Measurements from ENCODE around the gene UGT1A7.
A peak's percentile ranks its signal among the peaks of the same experiment; 100 is the strongest.

The UGT1A7 gene

GRCh38 chr2:233760043-233760442, 78.3 kb downstream of the UGT1A7 start, which contains the start of gene UGT1A1:
UGT1A1 (plus strand) TSS chr2:233760270; CDS start chr2:233760288, 18 bp downstream.
- DNase-seq, result no peak

DNA sequence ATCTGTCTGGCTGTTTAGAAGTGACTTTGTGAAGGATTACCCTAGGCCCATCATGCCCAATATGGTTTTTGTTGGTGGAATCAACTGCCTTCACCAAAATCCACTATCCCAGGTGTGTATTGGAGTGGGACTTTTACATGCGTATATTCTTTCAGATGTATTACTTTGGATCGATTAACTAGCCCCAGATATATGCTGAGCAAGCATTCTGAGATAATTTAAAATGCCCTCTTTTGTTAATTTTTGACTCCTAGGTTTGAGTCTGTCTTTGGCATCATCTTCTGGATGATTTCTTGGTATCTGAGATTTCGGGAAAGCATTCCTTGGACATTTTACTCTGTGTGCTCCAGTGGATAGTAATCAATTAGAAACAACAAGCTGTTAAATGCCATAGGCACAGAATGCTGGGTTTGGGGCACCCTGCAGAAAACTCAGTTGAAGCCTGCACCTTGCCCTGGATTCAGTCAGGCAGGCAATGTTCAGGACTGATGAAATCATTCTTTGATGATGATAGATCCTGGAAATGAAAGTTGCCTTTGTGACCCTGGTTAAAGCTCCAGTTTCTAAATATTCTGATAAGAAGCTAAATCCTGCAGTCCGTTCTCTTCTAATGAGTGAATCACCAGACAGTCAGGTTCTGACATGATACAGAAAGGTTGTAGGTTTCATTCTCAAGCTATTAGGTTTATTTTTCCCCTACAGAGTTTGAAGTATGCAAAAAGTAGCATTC, 79.5 kb downstream of the UGT1A7 start:
- DNase-seq, result no peak

- no peak for DNase-seq
Measured at GRCh38 chr2:233764264-233764663, 82.6 kb downstream of the UGT1A7 start.

GRCh38 chr2:233764761-233765160, 83.1 kb downstream of the UGT1A7 start:
- DNase-seq, result no peak

DNA sequence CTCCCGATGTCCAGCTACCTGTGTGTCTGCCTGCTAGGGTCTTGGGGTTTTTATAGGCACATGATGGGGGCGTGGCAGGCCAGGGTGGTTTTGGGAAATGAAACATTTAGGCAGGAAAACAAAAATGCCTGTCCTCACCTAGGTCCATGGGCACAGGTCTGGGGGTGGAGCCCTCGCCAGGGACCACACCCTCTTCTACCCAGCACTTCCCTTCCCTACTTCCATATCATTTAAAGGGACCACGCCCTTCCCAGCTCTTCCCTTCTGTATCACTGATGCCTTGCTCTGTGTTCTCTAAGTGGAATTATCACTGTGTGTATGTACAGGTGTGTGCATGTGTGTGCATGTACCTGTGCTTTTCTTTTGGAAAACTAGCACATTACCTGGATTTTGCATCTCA, 84.7 kb downstream of the UGT1A7 start:
- DNase-seq, result no peak

DNA sequence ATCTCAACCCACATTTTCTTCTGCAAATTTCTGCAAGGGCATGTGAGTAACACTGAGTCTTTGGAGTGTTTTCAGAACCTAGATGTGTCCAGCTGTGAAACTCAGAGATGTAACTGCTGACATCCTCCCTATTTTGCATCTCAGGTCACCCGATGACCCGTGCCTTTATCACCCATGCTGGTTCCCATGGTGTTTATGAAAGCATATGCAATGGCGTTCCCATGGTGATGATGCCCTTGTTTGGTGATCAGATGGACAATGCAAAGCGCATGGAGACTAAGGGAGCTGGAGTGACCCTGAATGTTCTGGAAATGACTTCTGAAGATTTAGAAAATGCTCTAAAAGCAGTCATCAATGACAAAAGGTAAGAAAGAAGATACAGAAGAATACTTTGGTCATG, 86.4 kb downstream of the UGT1A7 start:
- no peak for DNase-seq

DNA sequence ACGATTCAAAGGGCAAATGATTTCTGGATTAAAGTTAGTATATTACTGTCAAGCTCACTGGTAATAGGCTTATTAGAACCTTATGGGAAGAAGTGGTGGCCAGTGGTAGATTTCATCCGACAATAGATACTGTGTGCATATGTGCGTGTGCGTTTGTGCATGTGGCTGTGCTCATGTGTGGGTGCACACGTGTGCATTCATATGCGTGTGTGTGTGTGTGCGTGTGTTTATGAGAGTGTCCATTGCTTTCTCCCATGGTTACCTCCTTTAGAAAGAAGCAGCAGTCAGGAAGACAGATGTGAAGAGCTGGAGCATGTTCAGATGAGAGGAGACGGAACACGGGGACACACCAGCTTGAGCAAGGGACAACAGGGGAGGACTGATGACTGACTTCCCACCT, 87.6 kb downstream of the UGT1A7 start:
- no peak for DNase-seq

- DNase-seq, result no peak
Measured at GRCh38 chr2:233772153-233772552, 90.5 kb downstream of the UGT1A7 start.

DNA sequence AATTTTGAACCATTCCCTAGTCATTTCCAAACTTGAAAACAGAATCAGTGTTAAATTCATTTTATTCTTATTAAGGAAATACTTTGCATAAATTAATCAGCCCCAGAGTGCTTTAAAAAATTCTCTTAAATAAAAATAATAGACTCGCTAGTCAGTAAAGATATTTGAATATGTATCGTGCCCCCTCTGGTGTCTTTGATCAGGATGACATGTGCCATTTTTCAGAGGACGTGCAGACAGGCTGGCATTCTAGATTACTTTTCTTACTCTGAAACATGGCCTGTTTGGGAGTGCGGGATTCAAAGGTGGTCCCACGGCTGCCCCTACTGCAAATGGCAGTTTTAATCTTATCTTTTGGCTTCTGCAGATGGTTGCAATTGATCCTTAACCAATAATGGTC, 90.9 kb downstream of the UGT1A7 start:
- DNase-seq, result no peak

DNA sequence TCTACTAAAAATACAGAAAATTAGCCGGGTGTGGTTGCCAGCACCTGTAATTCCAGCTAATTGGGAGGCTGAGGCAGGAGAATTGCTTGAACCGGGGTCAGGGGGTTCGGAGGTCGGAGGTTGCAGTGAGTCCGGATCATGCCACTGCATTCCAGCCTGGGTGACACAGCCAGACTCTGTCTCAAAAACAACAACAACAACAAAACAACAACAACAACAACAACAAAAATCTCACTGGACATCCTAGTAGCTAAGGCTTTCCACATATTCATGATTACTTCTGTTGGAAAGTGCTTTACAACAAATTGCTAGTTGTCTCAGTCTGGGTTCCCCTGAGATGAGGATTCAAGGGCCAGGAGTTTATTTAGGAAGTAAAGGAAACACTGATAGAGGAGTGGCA, 92.2 kb downstream of the UGT1A7 start:
- no peak for DNase-seq

DNA sequence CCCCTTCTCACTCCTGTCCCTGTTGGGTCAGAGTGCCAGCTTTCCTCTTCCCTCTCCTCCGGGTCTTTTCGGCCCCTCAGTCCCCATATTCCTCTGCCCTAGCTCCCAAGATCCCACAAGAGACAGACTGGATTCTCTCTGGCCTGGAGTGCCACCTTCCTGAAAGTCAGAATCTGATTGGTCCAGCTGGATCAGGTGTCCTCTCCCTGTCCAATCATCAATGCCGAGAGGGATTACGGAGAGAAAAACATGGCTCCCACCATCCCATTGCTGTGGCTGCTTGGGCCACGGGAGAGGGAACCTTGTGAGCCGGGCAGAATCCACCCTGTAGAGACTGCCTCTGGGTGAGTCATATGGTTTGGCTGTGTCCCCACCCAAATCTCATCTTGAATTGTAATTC, 93.7 kb downstream of the UGT1A7 start:
- no peak for DNase-seq

DNA sequence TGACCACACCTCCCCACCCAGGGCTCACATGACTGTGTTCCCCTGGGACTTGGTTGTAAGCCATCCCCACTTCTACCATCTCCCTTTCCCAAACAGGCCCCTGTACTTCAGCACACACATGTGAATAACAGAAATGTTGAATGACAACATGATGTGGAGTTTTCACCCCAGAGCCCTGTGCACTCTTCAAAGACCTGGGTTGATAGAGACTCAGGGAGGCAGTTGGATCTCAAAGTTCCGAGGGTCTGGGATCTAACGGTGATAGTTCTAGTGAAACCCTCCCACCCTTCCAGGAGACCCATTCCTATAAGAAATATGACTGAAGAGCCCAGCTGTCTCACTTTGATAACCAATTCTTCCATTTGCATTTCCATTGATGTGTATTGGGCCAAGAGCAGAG, 96.3 kb downstream of the UGT1A7 start, which contains the start of gene MROH2A:
TSS of gene MROH2A (plus strand) at position 301 of the 400 bp plus-strand sequence. CDS start 1,029 bp downstream, outside the sequence.
- DNase-seq, result no peak

- DNase-seq, result no peak
Measured at GRCh38 chr2:233779722-233780121, 98.0 kb downstream of the UGT1A7 start.

DNA sequence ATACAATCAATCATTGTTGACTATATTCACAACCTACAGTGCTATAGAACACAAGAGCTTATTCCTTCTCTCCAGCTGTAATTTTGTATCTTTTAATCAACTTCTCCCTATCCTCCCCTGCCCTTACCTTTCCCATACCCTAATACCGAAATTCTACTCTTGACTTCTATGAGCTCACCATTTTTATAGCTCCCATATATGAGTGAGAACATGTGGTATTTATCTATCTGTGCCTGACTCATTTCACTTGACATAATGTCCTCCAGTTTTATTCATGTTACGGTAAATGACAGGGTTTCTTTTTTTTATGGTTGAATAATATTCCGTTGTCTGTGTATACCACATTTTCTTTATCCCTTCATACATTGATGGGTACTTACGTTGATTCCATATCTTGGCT, 99.1 kb downstream of the UGT1A7 start:
- DNase-seq, result no peak

DNA sequence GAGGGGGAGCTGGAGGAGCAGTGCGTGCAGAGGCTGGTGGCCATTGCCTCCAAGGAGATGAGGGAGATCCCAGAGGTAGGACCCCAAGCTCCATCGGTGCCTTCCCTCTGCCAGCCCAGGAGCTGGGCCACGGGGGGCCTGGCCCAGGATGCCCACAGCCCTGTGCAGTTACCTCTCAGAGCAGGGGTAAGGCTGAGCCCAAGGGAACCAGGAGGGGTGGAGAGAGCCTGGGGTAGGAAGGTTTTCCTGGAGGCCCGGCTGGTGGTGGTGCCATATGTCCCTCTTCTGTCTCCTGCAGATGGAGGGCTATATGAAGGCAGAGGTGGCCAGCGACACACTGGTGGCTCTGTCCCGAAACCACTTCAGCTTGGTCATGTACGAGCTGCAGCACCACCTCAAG, 107.9 kb downstream of the UGT1A7 start:
- DNase-seq, result no peak

DNA sequence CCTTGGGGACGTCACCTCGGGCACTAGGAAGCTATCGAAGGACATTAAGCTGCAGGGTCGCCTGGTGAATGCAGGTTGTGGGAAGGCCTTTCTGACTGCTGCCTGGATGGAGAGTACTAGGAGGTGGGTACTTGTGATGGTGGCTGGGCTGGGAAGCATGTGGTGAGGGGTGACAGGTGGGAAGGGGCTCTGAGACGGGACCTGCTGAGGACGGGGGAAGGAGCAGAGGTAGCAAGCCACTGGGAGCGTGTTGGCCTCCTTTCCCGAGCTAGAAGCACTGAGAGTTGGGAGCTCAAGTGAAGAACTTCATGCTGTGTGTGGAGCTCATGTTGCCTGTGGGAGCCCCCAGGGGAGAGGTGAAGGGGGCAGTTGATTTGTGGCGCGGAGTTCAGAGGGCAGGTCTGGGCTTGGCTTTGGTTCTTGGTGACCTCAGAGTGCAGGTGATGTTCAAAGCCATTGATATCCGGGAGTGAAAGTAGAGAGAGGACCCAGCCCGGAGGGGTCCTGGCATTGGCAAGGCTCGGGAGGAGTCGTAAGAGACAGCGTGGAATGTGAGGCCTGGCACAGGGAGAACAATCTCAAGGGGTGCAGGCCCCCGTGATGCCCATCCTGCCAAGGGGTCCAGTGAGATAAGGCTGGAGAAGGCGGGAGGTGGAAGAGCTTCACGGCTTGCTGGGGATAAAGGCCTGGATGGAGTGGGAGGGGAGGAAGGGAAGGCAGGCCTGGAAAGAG, 109.6 kb downstream of the UGT1A7 start:
- no peak for DNase-seq

DNA sequence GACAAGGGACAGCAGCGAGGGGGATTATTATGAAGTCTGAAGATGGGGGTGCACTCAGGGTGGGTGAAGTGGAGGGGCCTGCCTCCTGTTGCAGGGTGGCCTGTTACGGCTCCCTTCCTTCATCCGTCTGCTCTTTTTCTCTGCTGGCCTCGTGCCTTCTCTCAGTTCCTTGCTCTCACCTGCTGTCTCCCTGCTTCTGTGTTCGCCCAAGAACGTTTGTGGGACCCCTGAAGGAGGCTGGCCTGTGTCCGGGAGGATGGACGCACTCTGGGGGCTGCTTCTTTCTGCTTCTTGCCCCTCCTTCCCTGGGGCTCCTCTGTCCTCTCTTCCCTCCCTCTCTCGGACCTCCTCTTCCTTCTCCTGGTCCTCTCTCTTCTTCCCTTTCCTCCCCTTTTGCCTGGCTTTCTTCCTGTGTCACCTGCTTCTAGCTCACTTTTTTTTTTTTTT, 110.2 kb downstream of the UGT1A7 start:
- DNase-seq, result no peak

DNA sequence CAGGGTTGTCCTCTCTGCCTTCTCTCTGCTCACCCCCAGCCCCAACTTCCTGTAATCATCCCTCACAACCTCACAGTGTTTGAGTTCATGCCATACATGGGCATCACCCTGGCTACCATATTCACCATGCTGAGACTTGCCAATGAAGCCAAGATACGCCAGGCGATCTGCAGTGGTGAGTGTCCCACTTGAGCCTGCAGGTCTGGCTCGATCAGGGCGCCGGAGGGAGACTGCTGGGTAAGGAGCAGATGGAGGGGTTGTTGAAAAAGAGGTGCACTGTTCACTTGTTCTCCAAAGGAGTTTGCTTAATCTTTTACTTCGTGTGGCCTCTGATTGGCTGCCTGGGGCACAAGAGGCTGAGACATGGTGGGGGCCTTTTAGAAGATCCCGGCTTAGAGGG, 111.0 kb downstream of the UGT1A7 start:
- no peak for DNase-seq

DNA sequence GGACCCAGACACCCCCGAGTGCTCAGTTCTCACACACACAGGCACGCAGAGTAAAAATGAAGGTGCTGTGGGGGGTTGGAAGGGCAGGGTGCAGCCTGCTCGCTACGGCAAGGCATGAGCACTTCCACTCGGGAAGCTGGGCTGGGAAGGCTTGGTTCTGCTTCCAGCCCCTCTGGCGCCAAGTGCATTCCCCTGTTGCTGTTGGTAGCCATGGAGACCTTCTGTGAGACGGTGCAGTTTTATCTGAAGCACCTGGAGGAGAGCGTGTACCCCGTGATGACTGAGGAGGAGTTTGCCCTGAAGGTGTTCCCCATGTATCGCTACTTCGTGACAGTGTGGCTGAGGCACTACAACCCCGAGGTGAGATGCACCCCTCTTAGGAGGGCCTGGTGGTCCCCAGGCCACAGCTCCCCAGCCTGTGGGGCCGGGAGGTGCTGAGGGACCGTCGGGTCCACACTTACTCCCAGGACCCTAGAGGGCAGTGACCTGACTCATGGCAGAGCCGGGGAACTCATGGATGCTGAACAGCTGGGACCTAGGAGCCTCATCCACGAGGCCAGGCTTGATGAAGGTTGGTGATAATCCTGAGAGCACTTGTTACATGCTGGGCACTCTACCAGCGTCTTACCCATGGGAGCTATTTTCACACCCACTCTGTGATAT, 111.9 kb downstream of the UGT1A7 start:
- no peak for DNase-seq

GRCh38 chr2:233794128-233794658, 112.5 kb downstream of the UGT1A7 start:
- no peak for DNase-seq

DNA sequence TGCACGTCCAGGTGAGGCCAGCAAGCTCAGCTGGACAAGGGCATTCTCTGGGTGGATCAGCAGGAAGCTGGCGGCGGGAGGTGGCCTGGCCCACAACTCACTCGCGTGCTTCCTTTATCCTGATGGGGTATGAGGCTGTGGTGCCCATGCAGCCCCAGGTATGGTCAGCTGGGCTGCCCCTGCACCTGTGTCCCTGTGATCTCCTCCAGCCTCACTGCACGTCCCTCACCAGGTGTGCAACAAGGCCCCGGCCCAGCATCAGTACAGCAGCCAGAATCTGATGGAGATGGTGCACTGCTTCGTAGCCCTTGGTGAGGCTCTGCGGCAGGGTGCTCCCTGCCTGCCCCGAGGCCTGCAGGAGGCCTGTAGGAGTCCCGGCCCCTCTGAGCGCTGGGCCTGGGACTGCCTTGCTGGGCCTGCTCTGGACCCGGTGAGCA, 114.1 kb downstream of the UGT1A7 start:
- DNase-seq, result no peak

DNA sequence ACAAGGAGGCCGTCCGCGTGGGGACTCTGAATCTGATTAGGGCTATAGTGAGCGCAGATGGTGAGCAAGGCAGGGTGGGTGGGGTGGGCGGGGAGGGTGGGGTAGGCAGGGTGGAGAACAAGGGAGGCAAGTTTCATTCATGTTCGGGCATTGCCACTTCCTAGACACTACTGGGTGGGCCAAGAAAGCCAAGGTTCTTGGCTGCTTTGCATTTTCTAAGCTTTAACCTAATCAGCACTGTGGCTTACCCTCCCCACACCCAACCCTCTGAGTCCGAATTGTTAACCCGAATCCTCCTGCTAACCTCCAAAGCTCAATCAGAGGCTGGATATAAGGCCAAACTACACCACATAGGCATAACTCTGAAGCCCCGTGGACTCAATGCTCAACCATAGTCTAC, 114.6 kb downstream of the UGT1A7 start:
- DNase-seq, result peak in 1 of 58 donors; percentile 8

Measured in anterior cingulate cortex (tissue), 58 donors.